Neutrophil (primary cell): ENCODE measurements around the gene MYO7B.

Source experiments
- H3K27ac ChIP-seq: fragments of 200-600 bp; sonication (generic); 2 replicates; pipeline ENCODE4 v1.5.1; 2016; ENCODE audit warnings: mild to moderate bottlenecking, moderate library complexity
- H3K27me3 ChIP-seq: fragments of 200-600 bp; sonication (generic); 2 replicates; pipeline ENCODE4 v1.6.0; 2016; ENCODE audit warnings: mild to moderate bottlenecking
- H3K36me3 ChIP-seq: fragments of 200-600 bp; sonication (generic); 2 replicates; pipeline ENCODE4 v1.5.1; 2017
- H3K4me1 ChIP-seq, 2 experiments: fragments of 200-600 bp in 1 of 2; sonication (generic) in 1 of 2; 1 replicate in 1 of 2; 2 replicates in 1 of 2; pipeline versions ENCODE4 v1.5.1 to v1.6.1; 2013 to 2016; ENCODE audit warnings: low read depth in 1 of 2, low read length in 1 of 2, mild to moderate bottlenecking in 1 of 2, moderate library complexity in 1 of 2; ENCODE audit not compliant: control insufficient read depth in 1 of 2, insufficient read depth in 1 of 2
- H3K4me3 ChIP-seq, 2 experiments: fragments of 200-600 bp in 1 of 2; sonication (generic) in 1 of 2; 1 replicate in 1 of 2; 2 replicates in 1 of 2; pipeline ENCODE4 v1.5.1; 2013 to 2016; ENCODE audit warnings: low read depth in 1 of 2, low read length in 1 of 2, mild to moderate bottlenecking in 1 of 2, moderate library complexity in 1 of 2
- H3K9me3 ChIP-seq: fragments of 200-600 bp; sonication (generic); 2 replicates; pipeline ENCODE4 v1.5.1; 2016
- TF ChIP-seq, protein P1 (sequence below): fragments of 200-600 bp; sonication (generic); IDR thresholded peaks from 2 replicates; pipeline ENCODE4 v1.5.1; 2016; ENCODE audit warnings: antibody characterized with exemption

Gene MYO7B

GRCh38 chr2:127545796-127546195, 10.3 kb downstream of the MYO7B start:
- Histone ChIP-seq H3K27me3 (peaks cover 11% of the 10 kb centered on the region), H3K4me1 (no peaks in the 10 kb centered on the region), H3K36me3 (no peaks in the 10 kb centered on the region), H3K4me3 (no peak overlapping the region), H3K27ac (no peak overlapping the region), H3K9me3 (no peaks in the 10 kb centered on the region)
- TF ChIP-seq, protein P1, sequence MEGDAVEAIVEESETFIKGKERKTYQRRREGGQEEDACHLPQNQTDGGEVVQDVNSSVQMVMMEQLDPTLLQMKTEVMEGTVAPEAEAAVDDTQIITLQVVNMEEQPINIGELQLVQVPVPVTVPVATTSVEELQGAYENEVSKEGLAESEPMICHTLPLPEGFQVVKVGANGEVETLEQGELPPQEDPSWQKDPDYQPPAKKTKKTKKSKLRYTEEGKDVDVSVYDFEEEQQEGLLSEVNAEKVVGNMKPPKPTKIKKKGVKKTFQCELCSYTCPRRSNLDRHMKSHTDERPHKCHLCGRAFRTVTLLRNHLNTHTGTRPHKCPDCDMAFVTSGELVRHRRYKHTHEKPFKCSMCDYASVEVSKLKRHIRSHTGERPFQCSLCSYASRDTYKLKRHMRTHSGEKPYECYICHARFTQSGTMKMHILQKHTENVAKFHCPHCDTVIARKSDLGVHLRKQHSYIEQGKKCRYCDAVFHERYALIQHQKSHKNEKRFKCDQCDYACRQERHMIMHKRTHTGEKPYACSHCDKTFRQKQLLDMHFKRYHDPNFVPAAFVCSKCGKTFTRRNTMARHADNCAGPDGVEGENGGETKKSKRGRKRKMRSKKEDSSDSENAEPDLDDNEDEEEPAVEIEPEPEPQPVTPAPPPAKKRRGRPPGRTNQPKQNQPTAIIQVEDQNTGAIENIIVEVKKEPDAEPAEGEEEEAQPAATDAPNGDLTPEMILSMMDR: no peak

- Histone ChIP-seq H3K9me3 (no peaks in the 10 kb centered on the region), H3K27ac (no peak overlapping the region), H3K36me3 (no peaks in the 10 kb centered on the region), H3K27me3 (peaks cover 11% of the 10 kb centered on the region), H3K4me1 (no peaks in the 10 kb centered on the region), H3K4me3 (no peak overlapping the region)
- TF ChIP-seq, protein P1: no peak
Observed at GRCh38 chr2:127546797-127547196, 11.3 kb downstream of the MYO7B start.

DNA sequence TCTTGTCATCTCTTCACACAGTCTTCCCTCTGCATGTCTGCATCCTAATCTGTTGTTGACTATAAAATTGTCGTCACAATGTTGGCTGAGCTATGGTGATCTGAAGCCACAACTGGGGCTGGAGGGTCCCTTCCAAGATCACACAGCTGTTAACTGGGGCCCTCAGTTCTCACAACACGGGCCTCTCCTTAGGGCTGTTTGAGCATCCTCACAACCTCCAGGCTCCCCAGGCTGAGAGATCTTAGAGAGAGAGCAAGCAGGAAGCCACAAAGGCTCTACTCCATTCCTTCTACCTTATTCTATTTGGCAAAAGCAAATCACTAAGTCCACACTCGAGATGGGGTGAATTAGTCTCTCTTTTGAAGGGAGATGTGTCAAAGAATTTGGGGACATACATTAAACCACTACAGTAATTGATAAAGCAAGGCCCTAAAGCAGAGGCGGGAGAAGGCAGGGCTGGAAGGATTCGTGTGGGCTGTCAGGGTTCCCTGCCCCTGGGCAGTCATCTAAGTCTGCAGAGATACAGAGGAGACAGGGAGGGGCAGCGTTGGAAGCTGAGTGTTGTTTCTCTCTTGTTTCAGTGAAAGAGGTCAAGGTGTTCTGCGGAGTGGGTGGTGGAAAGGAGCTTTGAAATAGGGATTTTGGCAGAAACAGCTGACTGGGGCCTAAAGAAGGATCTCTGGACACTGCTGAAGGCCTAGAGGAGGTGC, 15.9 kb downstream of the MYO7B start:
- TF ChIP-seq, protein P1: no peak
- Histone ChIP-seq H3K27ac (no peak overlapping the region), H3K9me3 (no peaks in the 10 kb centered on the region), H3K4me1 (no peaks in the 10 kb centered on the region), H3K36me3 (no peaks in the 10 kb centered on the region), H3K27me3 (peaks cover 11% of the 10 kb centered on the region), H3K4me3 (no peak overlapping the region)

DNA sequence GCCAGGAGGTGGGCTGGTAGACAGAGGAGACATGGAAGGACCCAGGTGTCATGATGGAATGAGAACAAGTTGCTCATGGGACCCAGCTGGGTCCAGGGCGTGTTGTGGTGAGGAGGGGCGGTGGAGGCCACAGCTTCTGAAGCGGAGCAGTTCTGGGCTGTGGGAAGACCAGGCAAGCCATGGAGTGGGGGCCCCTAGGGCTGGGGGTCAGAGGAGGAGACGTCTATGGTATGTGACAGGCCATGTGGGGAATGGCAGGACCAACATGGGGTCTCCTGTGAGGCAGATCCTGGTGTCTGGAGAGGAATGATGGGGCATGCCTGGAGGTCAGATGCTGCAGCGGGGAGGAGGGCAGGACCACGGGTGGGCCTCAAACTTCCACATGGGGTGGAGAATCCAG, 16.9 kb downstream of the MYO7B start:
- H3K36me3 ChIP-seq: no peaks in the 10 kb centered on the region
- H3K4me1 ChIP-seq: no peaks in the 10 kb centered on the region
- H3K27ac ChIP-seq: no peak overlapping the region
- TF ChIP-seq, protein P1: no peak
- H3K4me3 ChIP-seq: no peak overlapping the region
- peaks cover 6% of the 10 kb centered on the region for H3K27me3 ChIP-seq
- H3K9me3 ChIP-seq: no peaks in the 10 kb centered on the region

DNA sequence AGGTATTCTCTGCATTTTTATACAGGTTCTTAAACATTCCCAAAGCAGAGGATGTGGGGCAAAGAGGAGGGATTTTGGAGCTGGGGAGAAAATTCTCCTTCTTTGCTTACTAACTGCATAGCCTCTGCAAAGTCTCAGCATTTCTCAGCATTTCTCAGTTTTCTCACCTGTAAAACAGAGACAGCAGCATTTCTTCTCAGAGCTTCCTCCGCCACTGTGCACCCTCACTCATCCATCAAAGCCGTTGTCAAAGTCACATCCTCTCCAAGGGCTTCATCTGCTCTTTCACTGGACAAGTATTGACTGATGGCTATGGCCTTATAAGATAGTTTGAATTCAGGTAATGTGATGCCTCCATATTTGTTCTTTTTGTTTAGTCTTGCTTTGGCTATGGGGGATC, 17.4 kb downstream of the MYO7B start:
- no peaks in the 10 kb centered on the region for H3K36me3 ChIP-seq
- no peak overlapping the region for H3K4me3 ChIP-seq
- peaks cover under 1% of the 10 kb centered on the region for H3K27me3 ChIP-seq
- H3K4me1 ChIP-seq: no peaks in the 10 kb centered on the region
- TF ChIP-seq, protein P1: no peak
- no peaks in the 10 kb centered on the region for H3K9me3 ChIP-seq
- H3K27ac ChIP-seq: no peak overlapping the region
